HG03521 (cell line): ENCODE data around the gene EFEMP2.
A peak's percentile ranks its signal among the peaks of the same experiment; 100 is the strongest.
"Not testable (repeated sequence)": the region's sequence is repeated elsewhere in the genome, so short reads cannot be mapped to it uniquely, and the experiment has no call there.

Experiments used
- ATAC-seq: cut with Tn5 transposase; IDR thresholded peaks from one replicate; pipeline ENCODE4 v1.9.1; 2021; ENCODE audit warnings: mild to moderate bottlenecking, moderate library complexity; ENCODE audit not compliant: unreplicated experiment

The EFEMP2 gene

DNA sequence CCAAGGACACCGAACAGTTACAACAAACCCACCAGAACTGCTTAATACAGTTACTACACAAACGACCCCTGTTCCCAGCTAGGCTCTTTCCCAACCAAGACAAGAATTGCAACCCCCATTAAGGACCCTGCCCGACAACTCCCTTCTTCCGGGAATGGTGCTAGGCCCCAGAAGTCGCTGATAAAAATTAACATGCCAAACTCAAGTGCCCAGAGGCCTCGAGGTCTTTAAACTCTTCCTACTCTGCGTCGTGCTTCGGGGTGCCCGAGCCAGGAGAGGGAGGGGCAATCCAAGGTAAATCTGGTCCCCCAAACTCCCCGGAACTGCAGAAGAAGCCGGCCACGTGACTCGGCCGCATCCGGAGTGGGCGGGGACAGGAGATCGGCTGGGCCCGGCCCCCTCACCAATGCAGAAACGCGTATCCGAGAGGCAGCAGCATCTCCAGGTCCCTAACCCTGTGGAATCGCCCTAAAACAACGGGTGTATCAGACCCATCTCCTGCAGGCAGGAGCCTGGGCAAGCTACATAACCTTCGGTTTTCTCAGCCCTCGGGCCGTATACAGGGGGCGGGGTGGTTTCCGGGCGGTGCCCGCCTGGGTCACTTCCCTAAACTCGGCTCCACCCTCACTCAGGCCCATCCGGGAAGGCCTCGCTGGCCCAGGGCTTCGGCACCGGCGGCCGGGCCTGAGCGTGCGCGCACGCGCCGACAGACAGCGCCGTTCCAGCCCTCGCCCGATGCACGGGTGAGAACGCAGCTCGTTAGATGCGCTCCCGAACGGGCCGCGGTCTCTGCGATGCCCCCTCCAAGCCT, 15.7 kb downstream of the EFEMP2 start:
- ATAC-seq = peak; percentile 21

DNA sequence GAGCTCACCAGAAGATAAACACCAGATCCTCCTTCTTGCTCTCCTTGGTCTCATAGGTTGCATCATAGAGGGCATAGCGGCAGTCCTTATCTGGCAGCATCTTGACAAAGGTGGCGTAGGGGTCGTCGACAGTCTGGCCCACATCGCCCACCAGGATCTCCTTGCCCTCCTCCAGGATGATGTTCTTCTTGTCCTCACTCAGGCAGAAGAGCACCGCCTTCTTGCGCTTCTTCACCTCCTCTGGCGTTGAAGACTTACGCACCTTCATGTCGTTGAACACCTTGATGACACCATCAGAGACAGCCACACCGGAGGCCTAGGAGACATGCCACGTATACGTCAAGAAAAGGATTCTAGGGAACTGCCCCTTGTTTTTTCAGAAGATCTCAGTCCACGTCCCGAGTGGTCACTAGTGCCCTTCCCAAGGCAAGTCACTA, 16.7 kb downstream of the EFEMP2 start:
- no peak for ATAC-seq

DNA sequence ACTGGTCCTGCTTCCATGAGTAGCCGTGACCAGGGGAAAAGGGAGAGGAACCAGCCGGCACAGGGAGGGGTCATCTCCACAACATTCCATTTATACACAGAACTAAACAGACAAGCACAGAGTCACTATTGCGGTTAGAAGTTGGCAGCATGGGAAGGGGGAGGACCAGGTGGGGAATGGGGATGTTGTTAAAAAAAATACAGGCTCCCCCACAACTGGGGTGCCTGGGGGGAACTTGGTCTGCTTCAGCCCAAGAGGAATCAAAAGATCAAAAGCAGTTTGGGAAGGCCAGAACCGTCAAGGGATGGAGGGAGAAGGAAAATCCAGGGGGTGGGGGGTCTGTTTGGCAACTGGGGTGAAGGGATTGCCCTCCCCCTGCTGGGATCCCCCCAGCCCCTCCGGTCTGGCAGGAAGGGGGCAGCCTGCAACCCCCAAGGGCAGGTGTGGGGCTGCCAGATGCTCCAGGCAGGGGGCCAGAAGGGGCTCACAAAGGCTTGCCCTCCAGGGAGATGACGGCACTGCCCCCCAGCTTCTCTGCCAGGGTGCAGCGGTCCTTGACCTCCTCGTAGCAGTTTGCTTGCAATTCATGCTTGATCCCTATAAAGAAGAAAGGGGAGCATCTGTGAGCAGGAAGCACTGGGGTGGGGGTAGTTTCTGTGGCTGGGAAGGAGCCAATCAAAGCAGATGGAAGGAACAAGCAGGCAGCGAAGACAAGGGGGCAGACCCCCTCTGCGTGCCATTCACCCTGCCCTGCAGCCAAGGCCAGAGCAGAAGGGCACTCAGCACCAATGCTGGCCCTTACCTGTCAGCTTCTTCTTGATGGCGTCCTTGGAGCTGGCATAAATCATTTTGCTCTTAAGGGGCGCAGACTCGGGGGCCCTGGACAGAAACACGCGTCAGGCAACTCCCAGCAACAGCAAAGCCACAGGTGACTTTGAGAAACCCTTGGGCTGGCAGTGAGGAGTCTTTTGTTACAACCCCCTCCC, 17.5 kb downstream of the EFEMP2 start:
- ATAC-seq = no peak

DNA sequence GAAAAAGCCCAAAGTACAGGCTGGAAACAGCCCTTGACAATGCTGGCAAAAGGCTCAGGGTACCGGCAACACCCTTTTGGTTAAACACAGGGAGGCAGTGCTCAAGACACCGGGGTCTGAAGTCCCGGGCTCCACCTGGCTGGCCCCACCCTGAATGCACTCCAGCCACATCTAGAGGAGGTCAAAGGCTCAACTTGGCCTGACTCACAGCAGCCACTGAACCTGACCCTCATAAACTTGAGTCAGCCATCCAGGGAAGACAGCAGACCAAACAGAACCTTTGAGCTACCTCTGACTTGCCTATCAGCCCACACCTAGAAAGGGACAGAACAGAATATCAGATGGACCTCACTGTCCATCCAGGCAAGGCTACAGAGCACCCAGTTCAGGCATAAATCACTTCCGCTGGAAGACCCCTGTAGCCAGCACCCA, 18.4 kb downstream of the EFEMP2 start:
- no peak for ATAC-seq

DNA sequence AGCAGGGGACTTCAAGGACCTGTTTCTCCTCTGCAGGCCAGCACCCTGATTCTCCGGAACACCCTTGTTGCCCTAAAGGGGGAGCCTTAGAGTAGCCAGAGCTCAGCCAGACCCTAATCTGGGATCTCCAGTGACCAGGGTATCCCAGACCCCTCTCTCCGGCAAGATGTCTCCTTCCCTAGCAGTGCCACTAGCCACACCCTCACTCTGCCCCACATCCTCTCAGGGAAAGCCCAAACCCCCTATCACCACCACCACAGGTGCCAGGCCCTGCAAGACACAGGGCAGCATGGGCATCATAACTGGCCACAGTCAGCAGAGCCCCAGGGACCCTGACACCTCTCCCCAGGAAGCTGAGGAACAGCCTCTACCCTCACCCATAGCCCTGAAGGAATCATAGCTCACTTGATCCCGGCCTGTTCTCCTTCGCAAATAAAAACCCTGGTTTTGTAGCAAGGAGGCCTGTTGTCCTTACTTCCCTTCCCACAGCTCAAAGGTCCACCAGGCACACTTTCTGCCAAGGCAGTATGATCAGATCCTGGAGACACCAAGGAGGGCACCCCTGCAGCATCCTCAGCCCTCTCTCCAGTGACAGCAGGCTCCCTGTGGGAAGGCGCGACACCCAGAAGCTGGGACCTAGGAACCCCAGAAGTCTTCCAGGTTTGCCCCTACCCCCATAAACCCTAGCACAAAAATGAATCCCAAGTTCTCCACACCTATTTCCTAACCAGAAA, 19.2 kb downstream of the EFEMP2 start:
- ATAC-seq = no peak

DNA sequence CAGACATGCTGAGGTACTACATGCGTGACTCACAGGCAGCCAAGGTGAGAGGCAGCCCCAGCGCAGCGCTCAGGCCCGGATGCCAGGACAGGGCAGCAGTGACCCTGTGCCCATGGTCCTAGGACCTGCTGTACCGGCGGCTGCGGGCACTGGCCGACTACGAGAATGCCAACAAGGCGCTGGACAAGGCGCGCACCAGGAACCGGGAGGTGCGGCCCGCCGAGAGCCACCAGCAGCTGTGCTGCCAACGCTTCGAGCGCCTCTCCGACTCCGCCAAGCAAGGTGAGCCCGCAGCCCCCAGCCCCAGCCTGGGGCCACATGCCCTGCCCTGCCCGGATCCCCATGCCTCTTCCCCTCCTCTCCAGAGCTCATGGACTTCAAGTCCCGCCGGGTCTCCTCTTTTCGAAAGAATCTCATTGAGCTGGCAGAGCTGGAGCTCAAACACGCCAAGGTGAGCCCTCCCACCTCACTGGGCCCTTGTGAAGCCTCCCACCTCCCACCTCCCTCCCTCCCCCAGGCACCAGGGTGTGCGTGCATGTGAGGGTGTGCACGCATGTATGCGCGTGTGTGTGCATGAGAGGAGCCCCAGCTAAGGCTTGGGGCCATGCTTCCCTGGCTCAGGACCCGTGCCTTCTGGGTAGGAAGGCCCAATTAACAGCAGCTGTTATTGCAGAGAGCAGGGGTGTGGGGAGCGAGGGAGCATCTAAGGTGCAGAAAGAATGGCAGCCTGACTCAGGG, 19.9 kb downstream of the EFEMP2 start:
- no peak for ATAC-seq

DNA sequence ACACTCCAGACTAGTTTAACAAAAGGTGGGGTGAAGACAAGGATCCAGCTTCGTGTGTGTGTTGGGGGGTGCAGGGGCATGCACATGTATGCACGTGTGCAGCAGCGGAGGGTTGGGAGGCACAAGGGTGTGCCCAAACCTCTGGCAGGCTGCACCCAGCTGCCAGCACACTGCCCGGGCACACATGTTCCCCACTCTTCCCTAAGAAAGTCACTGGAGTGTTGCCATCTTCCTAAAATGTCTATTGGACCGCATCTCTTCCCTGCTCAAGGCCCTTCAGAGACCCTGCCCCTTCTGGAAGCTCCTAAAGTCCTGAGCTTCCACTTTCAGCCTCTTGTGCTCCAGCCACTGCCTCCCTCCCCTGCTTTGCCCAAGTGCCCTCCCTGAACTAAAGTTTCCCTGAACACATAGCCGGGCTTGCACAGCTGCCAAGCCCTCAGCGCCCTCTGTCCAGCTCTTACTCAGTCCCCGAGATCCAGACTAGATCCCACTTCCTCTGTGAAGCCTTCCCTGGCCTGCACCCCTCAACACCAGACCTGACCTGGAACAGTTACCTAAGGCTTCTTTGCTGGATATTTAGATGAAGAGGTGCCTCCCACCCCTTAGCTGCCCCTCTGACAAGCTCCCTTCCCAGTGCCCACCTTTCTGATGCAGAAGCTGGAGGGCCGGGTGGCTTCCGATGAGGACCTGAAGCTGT, 20.6 kb downstream of the EFEMP2 start:
- no peak for ATAC-seq

DNA sequence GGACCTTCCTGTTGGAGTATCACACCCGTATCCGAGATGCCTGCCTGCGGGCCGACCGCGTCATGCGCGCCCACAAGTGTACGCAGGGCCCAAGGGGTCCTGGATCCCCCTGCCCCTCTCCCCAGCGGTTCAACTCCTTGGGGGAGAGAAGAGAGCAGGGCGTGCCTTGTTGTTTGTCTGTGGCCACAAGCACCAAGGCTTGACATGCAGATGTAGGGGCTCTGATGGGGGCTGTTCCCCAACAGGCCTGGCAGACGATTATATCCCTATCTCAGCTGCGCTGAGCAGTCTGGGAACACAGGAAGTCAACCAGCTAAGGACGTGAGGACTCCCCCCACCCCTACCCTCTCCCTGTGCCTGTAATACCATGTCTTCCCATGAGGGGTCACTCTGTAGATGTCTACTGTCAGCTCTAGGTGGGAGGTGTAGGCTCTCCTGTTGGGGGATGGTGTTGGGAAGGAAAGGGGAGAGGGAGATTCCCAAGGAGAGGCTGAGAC, 21.5 kb downstream of the EFEMP2 start:
- no peak for ATAC-seq

DNA sequence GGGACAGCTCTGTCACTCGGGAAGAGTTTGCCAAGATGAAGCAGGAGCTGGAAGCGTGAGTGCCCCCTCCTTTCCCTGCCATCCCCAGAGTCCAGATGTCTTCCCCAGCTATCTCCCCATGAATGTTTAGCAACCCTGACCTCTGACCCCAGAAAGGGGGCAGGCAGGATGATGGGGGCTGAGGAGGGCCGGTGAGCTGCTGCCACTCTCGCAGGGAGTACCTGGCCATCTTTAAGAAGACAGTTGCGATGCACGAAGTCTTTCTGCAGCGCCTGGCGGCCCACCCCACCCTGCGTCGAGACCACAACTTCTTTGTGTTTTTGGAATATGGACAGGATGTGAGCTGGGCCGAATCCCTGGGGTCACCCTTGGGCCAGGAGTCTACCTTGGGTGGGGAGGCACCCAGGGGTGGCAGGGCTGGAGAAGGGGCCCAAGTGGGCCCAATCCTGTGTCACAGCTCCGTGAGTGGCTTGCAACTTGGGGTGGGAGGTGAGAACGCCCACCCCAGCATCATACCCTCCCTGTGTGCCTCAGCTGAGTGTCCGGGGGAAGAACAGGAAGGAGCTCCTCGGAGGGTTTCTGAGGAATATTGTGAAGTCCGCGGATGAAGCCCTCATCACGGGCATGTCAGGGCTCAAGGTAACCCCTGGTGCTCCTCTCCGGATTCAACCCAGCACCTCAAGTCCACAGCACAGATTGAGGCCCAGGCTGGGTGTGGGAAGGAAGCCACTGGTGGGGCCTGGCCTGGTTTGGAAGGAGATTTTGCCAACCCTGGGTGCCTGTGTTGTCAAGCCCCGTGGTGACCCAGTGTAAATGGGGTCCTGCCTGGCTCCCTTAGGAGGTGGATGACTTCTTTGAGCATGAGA, 22.1 kb downstream of the EFEMP2 start:
- ATAC-seq = no peak

DNA sequence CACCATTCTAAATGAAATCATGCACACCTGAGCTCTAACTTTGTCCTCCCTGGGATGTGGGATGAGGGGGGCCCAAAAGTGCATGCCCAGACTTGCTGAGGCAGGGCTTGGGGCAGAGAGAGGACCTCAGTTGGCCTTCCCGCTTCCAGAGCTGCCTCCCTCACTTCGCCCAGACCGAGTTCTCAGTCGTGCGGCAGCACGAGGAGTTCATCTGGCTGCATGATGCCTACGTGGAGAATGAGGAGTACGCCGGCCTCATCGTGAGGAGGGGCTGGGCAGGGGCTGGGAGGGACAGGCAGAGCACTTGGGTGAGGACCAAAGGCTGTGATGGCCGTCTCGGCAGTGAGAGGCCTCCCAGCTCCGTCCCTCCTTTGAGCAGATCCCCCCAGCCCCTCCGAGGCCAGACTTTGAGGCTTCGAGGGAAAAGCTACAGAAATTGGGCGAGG, 22.8 kb downstream of the EFEMP2 start:
- ATAC-seq = no peak

DNA sequence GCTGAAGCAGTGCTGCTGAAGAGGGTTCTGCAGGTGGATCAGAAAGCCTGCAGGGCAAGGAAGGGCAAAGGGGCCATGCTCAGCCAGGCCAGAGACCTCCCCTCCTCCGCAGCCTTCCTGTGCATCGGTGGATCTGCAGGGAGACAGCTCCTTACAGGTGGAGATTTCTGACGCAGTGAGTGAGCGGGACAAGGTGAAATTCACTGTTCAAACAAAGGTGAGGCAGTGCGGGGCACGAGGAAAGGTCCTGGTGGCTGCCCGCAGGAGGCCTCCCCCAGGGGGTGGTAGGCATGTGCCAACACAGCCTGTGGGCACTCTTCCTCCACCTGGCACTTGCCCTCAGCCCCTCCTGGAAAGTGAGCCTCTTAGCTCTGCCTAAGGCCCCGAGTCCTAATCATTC, 23.2 kb downstream of the EFEMP2 start:
- no peak for ATAC-seq

DNA sequence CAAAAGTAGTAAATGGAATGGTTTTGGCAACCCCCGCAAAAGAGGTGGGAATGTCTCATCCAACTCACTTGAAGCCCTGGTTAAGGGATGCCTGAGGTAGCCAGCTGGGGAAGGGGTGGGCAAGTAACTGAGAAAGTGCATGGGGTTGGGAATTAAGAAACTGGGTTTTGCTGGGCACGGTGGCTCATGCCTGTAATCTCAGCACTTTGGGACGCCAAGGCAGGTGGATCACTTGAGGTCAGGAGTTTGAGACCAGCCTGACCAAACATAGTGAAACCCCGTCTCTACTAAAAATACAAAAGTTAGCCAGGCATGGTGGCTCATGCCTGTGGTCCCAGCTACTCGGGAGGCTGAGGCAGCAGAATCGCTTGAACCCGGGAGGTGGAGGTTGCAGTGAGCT, 23.9 kb downstream of the EFEMP2 start:
- not testable (repeated sequence) for ATAC-seq

DNA sequence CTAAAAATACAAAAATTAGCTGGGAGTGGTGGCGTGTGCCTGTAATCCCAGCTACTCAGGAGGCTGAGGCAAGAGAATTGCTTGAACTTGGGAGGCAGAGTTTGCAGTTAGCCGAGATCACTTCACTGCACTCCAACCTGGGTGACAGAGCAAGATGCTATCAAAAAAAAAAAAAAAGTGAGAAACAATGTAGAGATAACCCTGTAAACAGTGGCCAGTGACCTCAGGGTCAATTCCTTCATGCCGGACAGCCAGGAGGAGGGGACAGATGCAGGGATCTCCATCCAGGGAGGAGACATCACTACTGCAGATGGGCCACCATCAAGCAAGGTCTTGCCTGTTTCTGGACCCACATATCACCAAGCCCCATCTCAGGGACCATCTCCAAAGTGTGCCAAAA, 24.9 kb downstream of the EFEMP2 start:
- no peak for ATAC-seq

DNA sequence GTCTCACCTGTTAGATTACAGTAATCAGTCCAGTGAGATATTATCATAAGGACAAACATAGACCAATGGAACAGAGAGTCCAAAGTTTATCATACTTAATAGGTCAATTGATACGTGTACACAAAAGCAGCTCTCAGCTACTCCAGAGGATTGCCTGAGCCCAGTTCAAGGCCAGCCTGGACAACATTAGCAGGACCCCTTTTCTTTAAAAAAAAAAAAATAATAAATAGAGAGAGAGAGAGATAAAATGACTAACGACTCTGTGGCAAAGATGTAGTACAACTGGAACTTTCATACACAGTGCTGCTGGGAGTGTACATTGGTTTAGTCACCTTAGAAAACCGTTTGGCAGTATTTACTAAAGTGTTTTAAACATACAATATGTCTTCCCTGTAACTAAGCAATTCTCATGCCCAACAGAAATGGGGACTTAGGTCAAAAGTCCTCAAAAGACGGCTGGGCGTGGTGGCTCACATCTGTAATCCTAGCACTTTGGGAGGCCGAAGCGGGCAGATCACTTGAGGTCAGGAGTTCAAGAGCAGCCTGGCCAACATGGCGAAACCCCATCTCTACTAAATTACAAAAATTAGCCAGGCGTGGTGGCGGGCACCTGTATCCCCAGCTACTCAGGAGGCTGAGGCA, 28.2 kb downstream of the EFEMP2 start:
- ATAC-seq = no peak

DNA sequence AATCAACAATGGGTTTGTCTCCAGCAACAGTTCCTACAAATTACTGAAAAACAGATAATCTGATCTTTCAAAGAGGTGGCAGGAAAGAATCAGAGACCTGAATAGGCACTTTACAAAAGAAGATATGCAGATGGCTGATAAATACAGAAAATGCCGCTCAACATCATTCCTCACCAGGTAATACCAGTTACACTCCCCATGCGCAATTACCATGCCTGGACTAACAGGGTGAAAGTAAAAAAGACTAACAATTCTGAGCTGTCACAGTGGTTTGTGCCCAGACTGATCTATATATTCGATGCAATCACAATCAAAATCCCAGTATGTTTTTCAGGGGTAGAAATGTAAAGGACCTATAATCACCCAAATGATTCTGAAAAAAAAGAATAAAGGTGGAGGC, 28.8 kb downstream of the EFEMP2 start:
- ATAC-seq = no peak

DNA sequence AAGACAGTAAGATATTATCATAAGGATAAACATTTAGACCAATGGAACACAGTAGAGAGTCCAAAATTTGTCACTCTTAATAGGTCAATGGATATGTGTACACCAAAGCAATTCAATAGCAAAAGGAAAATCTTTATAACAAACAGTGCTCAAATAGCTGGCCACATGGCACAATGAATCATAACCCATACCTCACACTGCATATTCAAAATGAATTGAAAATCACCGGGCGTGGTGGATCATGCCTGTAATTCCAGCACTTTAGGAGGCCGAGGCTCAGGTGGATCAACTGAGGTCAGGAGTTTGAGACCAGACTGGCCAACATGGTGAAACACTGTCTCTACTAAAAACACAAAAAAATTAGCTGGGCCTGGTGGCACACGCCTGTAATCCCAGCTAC, 30.5 kb downstream of the EFEMP2 start:
- no peak for ATAC-seq

DNA sequence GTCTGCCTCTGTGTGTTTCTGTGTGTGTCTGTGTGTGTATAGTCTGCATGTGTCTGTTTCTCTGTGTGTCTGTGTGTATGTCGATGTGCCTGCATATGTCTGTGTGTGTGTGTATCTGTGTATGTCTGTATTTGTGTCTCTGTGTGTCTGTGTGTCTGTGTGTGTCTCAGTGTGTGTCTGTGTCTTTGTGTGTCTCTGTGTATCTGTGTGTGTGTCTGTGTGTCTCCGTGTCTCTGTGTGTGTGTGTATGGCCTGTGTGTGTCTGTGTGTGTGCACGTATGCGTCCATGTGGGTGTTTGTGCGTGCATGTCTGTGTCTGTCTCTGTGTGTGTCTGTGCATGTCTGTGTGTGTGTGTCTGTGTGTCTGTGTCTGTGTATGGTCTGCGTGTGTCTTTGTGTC, 38.4 kb downstream of the EFEMP2 start:
- ATAC-seq = no peak
